Activated effector memory CD4-positive, alpha-beta T cell treated with anti-CD3 and anti-CD28 coated beads, Interleukin-2, amount 50 U/mL, for 16 hours (primary cell): Measurements from ENCODE around the gene SCN1B.

Source experiments
- DNase-seq: peaks from one replicate; pipeline ENCODE4 v3.0.0-alpha.2; 2020

The SCN1B gene

DNA sequence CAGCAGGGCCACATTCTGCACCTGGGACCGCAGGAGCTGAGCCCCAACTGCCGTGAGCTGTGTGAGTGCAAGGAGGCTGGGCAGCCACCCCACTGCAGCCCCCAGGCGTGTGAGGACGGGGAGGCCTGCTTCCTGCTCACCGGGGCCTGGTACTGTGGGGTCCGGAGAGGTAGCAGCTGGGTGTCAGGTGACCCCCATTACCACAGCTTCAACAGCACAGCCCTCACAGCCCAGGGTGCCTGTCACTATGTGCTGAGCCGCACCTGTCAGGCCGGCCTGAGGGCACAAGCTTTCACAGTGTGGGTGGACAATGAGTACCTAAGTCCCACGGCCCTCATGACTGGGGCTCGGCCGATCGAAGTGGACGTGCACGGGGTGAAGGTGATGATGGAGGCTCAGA, 49.6 kb downstream of the SCN1B start:
- DNase-seq, result no peak

DNA sequence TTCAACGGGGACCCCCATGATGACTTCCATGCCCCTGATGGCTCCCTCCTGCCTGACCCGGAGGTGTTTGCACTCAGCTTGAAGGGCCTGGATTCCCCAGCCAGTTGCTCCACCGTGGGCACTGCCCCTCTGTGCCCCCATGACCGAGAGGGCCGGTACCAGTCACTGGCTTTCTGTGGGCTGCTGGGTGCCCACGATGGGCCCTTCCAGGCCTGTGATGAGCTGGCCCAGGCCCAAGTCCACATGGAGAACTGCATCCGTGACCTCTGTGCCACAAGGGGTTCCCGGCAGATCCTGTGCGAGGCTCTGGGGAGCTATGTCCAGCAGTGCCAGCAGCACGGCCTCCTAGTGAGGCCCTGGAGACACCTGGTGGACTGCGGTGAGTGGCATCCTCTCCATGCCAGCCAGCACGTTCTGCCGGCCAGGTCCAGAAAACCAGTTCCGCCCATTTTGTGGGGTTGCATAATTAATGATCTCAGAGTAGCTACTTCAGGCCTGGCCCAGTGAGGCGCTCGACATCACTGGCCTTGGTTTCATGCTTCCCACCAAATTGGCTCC, 50.4 kb downstream of the SCN1B start:
- DNase-seq, result no peak

DNA sequence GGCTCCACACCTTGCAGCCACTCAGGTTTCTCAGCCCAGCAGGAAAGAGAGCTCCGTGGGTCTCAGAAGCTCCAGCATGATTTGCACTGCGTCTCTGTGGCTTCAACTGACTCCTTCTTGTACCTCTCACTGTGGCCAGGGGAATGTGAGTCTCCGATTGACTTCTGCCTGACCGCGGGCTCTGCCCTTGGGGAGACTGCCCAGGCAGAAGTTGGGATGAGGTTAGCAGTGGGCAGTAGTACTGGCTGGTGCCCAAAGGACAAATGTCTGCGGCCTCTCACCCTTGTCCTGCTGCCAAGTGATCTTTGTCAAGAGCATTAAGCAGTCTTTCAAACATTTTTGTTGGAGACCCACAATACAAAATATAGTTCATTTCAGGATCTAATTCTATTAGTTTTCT, 50.9 kb downstream of the SCN1B start:
- no peak for DNase-seq

DNA sequence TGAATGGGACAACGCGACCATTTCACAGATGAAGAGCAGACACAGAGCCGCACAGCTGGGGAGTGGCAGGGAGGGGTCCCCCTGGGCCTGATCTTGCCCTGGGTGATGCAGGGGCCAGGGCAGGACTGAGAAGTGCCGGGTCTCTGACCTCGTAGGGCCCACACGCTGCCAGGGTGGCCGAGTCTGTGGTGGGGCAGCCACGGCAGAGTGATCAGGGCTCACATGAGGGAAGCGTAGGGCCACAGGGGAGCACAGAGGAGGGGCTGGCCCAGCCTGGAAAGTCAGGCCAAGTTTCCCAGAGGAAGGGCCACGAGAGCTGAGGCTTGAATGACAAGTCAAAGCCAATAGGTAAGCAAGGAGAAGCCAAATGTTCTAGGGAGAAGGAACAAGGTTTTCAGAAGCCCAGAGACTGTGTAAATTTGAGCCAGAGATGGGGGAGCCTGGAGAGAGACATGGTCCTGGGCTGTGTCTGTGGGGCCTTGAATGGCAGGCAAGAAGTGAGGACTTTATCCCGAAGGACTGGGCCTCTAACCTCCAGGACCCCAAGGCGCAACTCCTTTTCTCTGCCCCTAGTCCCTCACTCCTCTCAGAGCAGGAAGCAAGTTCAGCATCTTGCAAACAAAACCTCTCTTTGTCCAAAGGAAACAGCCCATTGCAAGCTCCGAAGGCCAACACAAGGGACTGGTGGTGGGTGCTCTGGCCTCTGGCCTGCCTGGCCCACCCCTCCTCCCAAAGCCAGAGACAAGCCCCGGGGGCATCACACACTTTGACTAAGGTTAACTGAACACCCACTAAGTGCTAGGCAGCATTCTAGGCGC, 53.6 kb downstream of the SCN1B start:
- no peak for DNase-seq

DNA sequence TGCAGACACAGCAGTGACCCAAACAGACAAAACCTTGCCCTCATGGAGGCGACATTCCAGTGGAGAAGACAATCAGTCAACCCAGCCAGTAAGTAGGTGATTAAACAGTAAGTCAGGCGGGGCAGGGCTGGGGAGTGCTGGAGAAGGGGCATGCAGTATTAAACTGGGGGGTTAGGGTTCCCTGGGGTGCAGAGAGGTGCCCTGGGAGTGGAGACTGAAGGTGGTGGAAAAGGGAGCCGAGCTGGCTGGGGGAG, 54.2 kb downstream of the SCN1B start:
- DNase-seq, result no peak

DNA sequence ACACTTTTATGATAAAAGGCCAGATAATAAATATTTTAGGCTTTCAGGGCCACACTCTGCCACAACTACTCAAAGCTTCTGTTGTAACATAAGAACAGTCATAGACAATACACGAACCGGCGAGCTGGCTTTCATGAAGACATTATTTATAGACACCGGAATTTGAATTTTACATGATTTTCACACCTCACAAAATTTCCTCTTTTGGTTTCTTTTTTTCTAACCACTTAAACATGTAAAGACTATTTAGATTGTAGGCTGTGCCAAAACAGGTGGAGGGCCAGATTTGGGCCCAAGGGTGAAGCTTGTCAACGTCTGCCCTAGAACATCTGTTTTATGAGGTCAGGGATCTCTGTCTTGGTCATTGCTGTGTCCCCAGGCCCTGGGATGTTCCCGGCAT, 55.7 kb downstream of the SCN1B start:
- no peak for DNase-seq

DNA sequence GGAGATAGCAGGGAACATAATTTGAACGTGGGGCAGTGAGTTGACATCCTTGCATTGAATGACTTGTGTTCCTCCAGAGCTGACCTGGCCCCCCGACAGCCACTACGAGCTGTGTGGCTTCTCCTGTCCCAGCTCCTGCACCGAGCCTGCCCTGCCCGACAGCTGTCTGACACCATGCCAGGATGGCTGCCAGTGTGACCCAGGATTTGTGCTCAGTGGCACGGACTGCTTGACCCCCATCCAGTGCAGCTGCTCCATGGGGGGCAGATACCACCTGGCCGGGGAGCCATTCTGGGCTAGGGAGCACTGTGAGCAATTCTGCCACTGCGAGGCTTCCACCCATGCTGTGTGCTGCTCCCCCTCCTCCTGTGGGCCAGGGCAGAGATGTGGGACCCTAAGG, 56.2 kb downstream of the SCN1B start:
- no peak for DNase-seq

DNA sequence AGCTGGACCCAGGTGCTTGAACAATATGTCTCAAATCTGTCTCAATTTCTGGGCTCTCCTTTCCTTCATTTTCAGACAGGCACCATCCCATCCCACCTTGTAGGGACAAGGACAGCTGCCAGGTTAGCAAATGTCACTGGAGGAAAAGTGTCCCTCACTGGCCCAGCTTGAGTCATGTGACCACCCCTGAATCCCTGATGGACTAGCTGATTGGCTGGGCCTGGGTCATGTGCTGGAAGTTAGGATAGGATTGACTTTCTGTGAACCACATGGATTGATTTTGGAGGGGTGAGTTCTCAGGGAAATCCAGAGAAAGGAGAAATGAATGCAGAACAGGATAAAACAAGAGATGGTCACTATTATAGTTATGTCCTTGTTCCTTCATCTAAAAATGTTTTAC, 57.1 kb downstream of the SCN1B start:
- DNase-seq, result no peak

DNA sequence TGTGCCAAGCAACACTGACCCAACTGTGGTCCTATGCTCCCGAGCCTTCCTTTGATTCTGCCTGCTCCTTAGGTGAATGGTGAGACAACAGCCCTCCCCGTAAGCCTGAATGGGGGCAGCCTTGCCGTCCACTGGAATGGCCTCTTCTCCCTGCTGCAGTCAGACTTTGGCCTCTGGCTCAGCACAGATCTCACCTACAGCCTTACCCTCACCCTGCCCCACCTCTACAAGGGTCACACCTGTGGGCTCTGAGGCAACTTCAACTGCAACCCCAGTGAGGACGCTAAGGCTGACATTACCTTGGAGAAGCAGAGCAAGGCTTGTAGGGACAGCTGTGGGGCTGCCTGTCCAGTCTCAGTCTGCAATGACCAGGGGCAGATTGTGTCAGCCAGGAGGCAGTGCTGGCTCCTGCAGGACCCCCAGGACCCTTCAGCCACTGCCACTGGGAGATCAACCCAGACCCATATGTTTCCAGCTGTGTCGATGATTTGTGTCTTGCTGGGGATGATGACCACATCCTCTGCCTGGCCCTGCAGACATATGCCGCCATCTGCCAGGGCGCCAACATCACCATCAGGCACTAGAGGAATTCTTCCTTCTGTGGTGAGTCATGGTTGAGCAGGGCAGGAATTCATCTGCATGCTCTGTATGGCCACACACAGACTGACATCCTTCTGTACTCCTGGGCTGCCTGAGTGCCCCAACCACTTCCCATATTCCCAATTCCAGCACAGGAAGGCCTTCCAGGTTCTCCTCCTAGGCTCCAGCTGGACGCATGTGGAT, 58.1 kb downstream of the SCN1B start:
- DNase-seq, result no peak

DNA sequence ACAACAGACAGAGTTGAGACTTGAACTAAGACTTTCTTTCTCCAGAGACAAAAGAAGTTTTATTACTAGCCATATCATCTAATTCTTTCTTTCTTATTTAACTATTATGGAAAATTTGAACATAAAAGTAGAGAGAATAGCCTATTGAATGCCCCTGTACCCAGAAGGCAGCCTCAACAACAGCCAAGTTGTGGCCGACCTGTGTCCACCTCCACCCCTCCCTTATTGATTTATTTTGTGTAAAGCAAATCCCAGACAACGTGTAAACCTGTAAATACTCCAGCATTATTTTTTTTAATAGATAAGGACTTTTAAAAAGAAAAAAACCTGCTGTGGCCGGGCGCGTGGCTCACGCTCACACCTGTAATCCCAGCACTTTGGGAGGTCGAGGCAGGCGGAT, 59.3 kb downstream of the SCN1B start:
- DNase-seq, result no peak
